B cell (primary cell): Measurements from ENCODE around the gene KCND2. TPM values are rescaled to one million over a fixed set of nuclear protein-coding genes. Genes with fewer than 3 reads are reported as not detected.

ENCODE experiments used
- ATAC-seq: fragments of 200-7000 bp; cut with Tn5 transposase; one replicate; pipeline ENCODE4 v1.10.0; 2021; ENCODE audit warnings: low read depth, mild to moderate bottlenecking, moderate number of reproducible peaks, moderate library complexity
- CTCF ChIA-PET: fragments of 350-600 bp; sonication (Branson Sonifier 250); formaldehyde crosslinking; loops from one replicate; lab custom pipeline; 2021; ENCODE audit warnings: antibody characterized with exemption, inconsistent platforms; lab: Charles Lee
- POLR2A ChIA-PET: fragments of 350-600 bp; sonication (Branson Sonifier 250); formaldehyde crosslinking; loops from one replicate; lab custom pipeline; 2021; ENCODE audit warnings: antibody characterized with exemption; lab: Charles Lee
- DNase-seq: peaks from one replicate; pipeline ENCODE4 v3.0.0; 2013
- H2AFZ ChIP-seq: 2 replicates; pipeline ENCODE4 v1.6.1; 2012; ENCODE audit warnings: mild to moderate bottlenecking, low read depth, low read length; ENCODE audit not compliant: insufficient read depth, poor library complexity, severe bottlenecking
- H3K27ac ChIP-seq, 2 donors: 1 replicate in 1 of 2; 2 replicates in 1 of 2; pipeline ENCODE4 v1.5.1; 2012 to 2013; ENCODE audit warnings: low read length in 2 of 2, mild to moderate bottlenecking in 2 of 2, moderate library complexity in 1 of 2
- H3K27me3 ChIP-seq, 4 experiments: fragments of 200-600 bp in 1 of 4; sonication (generic) in 1 of 4; replicated peaks in 1 of 4; 1 replicate in 2 of 4; 2 replicates in 2 of 4; pipeline versions ENCODE4 v1.6.1 to v1.7.0; 2013 to 2016; ENCODE audit warnings: low read length in 3 of 4, mild to moderate bottlenecking in 2 of 4, mixed read lengths in 1 of 4, moderate library complexity in 1 of 4; ENCODE audit not compliant: insufficient read depth in 4 of 4, control insufficient read depth in 3 of 4; ENCODE audit errors: control extremely low read depth in 1 of 4
- H3K36me3 ChIP-seq, 2 experiments: replicated peaks in 1 of 2; 1 replicate in 1 of 2; 2 replicates in 1 of 2; pipeline versions ENCODE4 v1.6.1 to v1.7.1; 2013; ENCODE audit warnings: low read length in 1 of 2; ENCODE audit not compliant: insufficient read depth in 2 of 2, control insufficient read depth in 1 of 2; ENCODE audit errors: control extremely low read depth in 1 of 2, extremely low read depth in 1 of 2
- H3K4me1 ChIP-seq, 2 donors: fragments of 200-600 bp in 1 of 2; sonication (generic) in 1 of 2; 1 replicate in 1 of 2; 2 replicates in 1 of 2; pipeline versions ENCODE4 v1.5.1 to v1.6.1; 2013 to 2017; ENCODE audit warnings: low read length in 2 of 2; ENCODE audit not compliant: control insufficient read depth in 2 of 2, insufficient read depth in 2 of 2
- H3K4me2 ChIP-seq: replicated peaks from 2 replicates; pipeline ENCODE3; 2012; ENCODE audit warnings: mild to moderate bottlenecking, low read depth, low read length; ENCODE audit not compliant: poor library complexity, severe bottlenecking
- H3K4me3 ChIP-seq, 5 experiments: fragments of 200-600 bp in 1 of 5; sonication (generic) in 1 of 5; 1 replicate in 3 of 5; 2 replicates in 2 of 5; pipeline versions ENCODE4 v1.5.1 to v1.7.0; 2011 to 2016; ENCODE audit warnings: low read length in 4 of 5, mild to moderate bottlenecking in 4 of 5, low read depth in 2 of 5, control low read depth in 1 of 5, moderate library complexity in 1 of 5; ENCODE audit not compliant: insufficient read depth in 1 of 5; ENCODE audit errors: control extremely low read depth in 1 of 5, extremely low read depth in 1 of 5
- H3K79me2 ChIP-seq: fragments of 200-600 bp; sonication (generic); one replicate; pipeline ENCODE4 v1.6.0; 2016; ENCODE audit warnings: low read length; ENCODE audit not compliant: control insufficient read depth, insufficient read depth
- H3K9ac ChIP-seq: fragments of 200-600 bp; sonication (generic); 2 replicates; pipeline ENCODE4 v1.6.1; 2017; ENCODE audit warnings: mild to moderate bottlenecking, low read length, moderate library complexity
- H3K9me3 ChIP-seq, 3 donors: one replicate each; pipeline versions ENCODE4 v1.6.1 to v1.7.1; 2013; ENCODE audit warnings: low read length in 2 of 3; ENCODE audit not compliant: control insufficient read depth in 2 of 3, insufficient read depth in 1 of 3; ENCODE audit errors: control extremely low read depth in 1 of 3
- H4K20me1 ChIP-seq: 2 replicates; pipeline ENCODE4 v1.6.0; 2012; ENCODE audit warnings: mild to moderate bottlenecking, low read length; ENCODE audit not compliant: insufficient read depth, control insufficient read depth, poor library complexity, severe bottlenecking
- H3K27ac Mint-ChIP-seq: one replicate; pipeline ENCODE4 v1.8.0; 2021; ENCODE audit warnings: mixed read lengths
- H3K27me3 Mint-ChIP-seq: one replicate; pipeline ENCODE4 v1.8.0; 2021; ENCODE audit warnings: mixed read lengths
- H3K4me1 Mint-ChIP-seq: one replicate; pipeline ENCODE4 v1.8.0; 2021; ENCODE audit warnings: mixed read lengths
- H3K4me3 Mint-ChIP-seq: one replicate; pipeline ENCODE4 v1.8.0; 2021; ENCODE audit warnings: mixed read lengths
- H3K9me3 Mint-ChIP-seq: one replicate; pipeline ENCODE4 v1.8.0; 2022; ENCODE audit warnings: mixed read lengths; ENCODE audit not compliant: insufficient read depth
- CTCF ChIP-seq: fragments of 200-600 bp; IDR thresholded peaks from one replicate; pipeline ENCODE4 v1.8.0; 2022; ENCODE audit warnings: antibody characterized with exemption, mild to moderate bottlenecking
- EZH2 ChIP-seq: IDR thresholded peaks from 2 replicates; pipeline ENCODE4 v1.6.1; 2012; ENCODE audit warnings: borderline replicate concordance, low read depth, mild to moderate bottlenecking, moderate library complexity, low read length; ENCODE audit not compliant: insufficient read depth, poor library complexity, severe bottlenecking
- WGBS: methylation state at CpG from one replicate; pipeline ENCODE4 v1.1.5; 2013; ENCODE audit warnings: missing lambda C conversion rate; ENCODE audit not compliant: insufficient coverage; 5-methylcytosine and 5-hydroxymethylcytosine counted together
- intact Hi-C: fragments of 100-400 bp; cut with micrococcal nuclease; formaldehyde crosslinking; loops from one replicate; pipeline ENCODE4 v1.10.0; 2022
- polyA plus RNA-seq: library from polyadenylated mRNA; depleted of rRNA; stranded (reverse); fragments of >200 nt; gene quantifications from 2 replicates; pipeline ENCODE4 v1.2.3, GENCODE V29; 2012
- total RNA-seq, 2 donors: library from RNA; stranded (reverse); fragments of 120-200 nt in 1 of 2; gene quantifications; 1 replicate in 1 of 2; 2 replicates in 1 of 2; pipeline versions ENCODE4 v1.2.3 to v1.2.4, GENCODE V29; 2013 to 2022

KCND2 gene
- total and polyA plus RNA-seq, 2 donors (not counting 1 experiment from before 2014, with no cell fraction given), result not detected

GRCh38 chr7:120703585-120704240 is 430.7 kb downstream of the KCND2 start:
- 75% methylated on average over 1 of the region's 3 CpGs for WGBS
- Histone ChIP-seq H2AFZ (no peak overlapping the region), H4K20me1 (no peaks in the 10 kb centered on the region), H3K27ac (no peak overlapping the region), H3K9ac (no peak overlapping the region), H3K79me2 (no peaks in the 10 kb centered on the region), H3K4me3 (no peak overlapping the region), H3K4me2 (no peak overlapping the region), H3K4me1 (no peaks in the 10 kb centered on the region), H3K9me3 (no peaks in the 10 kb centered on the region), H3K36me3 (no peaks in the 10 kb centered on the region), H3K27me3 (no peaks in the 10 kb centered on the region)
- H3K9me3 Mint-ChIP-seq, result no peaks in the 10 kb centered on the region
- H3K4me1 Mint-ChIP-seq, result no peaks in the 10 kb centered on the region
- no peak overlapping the region for H3K4me3 Mint-ChIP-seq
- CTCF ChIA-PET, result no interaction called here
- POLR2A ChIA-PET, result no interaction called here
- H3K27me3 Mint-ChIP-seq, result no peaks in the 10 kb centered on the region
- H3K27ac Mint-ChIP-seq, result no peak overlapping the region
- TF ChIP-seq CTCF (no peak), EZH2 (no peak)
- ATAC-seq (no peak), DNase-seq (no peak)
- intact Hi-C loops, result no loop called here

- no peak overlapping the region for H3K4me3 Mint-ChIP-seq
- no CpG with 5 or more reads among the region's 1 CpG for WGBS
- H3K27me3 Mint-ChIP-seq, result no peaks in the 10 kb centered on the region
Measured at GRCh38 chr7:120709252-120709971, 436.4 kb downstream of the KCND2 start.

More at GRCh38 chr7:120709252-120709971, 436.4 kb downstream of the KCND2 start:
- no peak overlapping the region for H3K4me2 ChIP-seq
- no peaks in the 10 kb centered on the region for H3K36me3 ChIP-seq
- H3K9me3 ChIP-seq, result no peaks in the 10 kb centered on the region
- ChIA-PET POLR2A (no interaction called here), CTCF (interaction anchor here (1.3 to 1.4 kb wide), 2 partner anchors 8 to 82 kb away, joined by 3 read pairs; no protein-coding TSS in a partner anchor)
- H3K9ac ChIP-seq, result no peak overlapping the region
- H3K9me3 Mint-ChIP-seq, result no peaks in the 10 kb centered on the region
- no peaks in the 10 kb centered on the region for H3K79me2 ChIP-seq
- H3K27ac Mint-ChIP-seq, result no peak overlapping the region
- no peaks in the 10 kb centered on the region for H3K27me3 ChIP-seq
- H3K4me1 ChIP-seq, result no peaks in the 10 kb centered on the region
- H3K4me3 ChIP-seq, result no peak overlapping the region
- intact Hi-C loops, result no loop called here
- no peaks in the 10 kb centered on the region for H4K20me1 ChIP-seq
- no peak for DNase-seq
- no peaks in the 10 kb centered on the region for H3K4me1 Mint-ChIP-seq
- H2AFZ ChIP-seq, result no peak overlapping the region
- no peak overlapping the region for H3K27ac ChIP-seq
- TF ChIP-seq EZH2 (no peak), CTCF (no peak)
- ATAC-seq, result no peak
